NCI-H2081 treated with DMSO at 0.1 percent for 48 hours (cell line): ENCODE measurements around the gene C19orf18.

Experiments used
- DNase-seq: peaks from one replicate; lab custom pipeline; 2025; lab: John Stamatoyannopoulos, UW

C19orf18 gene

DNA sequence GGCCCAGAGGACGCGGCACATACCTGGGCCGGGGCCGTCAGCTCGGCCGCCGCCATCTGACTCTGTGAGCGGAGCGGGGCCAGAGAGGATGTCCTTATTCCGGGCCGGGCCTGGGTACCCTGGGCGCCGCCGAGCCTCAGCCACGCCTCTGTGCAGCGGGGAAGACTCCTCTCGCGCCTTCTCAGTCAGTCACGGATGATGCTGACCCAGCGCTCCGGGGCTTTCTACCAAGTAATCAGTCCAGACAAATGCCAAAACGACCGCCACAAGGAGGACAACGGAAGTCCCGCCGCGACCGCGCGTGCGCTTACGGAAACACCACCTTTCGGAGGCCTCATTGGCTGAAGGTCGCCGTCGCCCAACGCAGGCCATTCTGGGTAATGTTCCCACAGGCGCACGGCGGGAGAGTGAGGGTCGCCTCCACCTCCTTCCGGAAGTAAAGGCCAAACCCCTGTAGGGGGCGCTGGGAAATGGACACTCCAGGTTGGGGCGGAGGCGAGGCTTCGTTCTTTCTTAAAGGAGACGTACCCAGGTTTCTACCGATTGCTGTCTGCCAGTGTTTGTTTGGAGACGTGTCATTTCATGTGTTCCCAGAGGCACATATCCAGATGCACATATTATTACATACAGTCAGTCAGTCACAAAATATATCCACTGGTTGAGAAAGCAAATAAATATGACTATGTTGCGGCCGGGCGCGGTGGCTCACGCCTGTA lies 26.8 kb downstream of the C19orf18 start, which contains the start of gene ZNF256:
Gene ZNF256 (minus strand): TSS at position 288 of the 716 bp plus-strand sequence. CDS start 232 bp downstream, at position 56.
- peak; percentile 87 for DNase-seq

DNA sequence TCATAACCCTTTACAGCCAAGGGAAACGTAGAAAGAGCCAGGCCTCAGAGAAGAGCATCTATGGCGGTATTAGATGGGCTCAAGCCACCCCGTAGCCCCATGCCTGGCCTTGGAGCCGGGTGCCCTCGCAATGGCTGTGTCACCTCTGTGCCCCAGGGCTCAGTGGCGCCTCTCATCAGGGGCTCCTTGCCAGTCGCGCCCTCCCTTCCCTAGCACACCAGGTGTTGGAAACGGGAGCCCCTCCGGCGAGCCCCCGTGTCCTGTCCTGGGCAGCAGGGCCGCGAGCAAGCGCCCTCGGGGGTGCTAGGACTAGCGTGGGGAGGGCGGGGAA lies 27.3 kb downstream of the C19orf18 start:
- no peak for DNase-seq

- DNase-seq: no peak
Measured at GRCh38 chr19:57946316-57946715, 28.0 kb downstream of the C19orf18 start.

DNA sequence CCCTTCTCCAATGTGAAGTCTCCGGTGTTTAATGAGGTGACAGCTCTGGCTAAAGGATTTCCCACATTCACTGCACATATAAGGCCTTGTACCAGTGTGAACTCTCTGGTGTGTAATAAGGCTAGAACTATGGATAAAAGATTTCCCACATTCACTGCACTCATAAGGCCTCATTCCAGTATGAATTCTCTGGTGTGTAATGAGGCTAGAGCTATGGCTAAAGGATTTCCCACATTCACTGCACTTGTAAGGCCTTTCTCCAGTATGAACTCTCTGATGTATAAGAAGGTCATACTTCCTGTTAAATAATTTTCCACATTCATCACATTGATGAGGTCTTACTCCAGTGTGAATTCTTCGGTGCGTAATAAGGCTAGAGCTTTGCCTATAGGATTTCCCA lies 32.7 kb downstream of the C19orf18 start:
- DNase-seq: no peak

- DNase-seq: no peak
Measured at GRCh38 chr19:57935731-57936130, 38.6 kb downstream of the C19orf18 start.

GRCh38 chr19:57934820-57935665 lies 39.3 kb downstream of the C19orf18 start, which contains the start of gene ZNF418:
ZNF418 (minus strand) TSS chr19:57935402; CDS start chr19:57933822, 1,580 bp downstream.
- DNase-seq: no peak

DNA sequence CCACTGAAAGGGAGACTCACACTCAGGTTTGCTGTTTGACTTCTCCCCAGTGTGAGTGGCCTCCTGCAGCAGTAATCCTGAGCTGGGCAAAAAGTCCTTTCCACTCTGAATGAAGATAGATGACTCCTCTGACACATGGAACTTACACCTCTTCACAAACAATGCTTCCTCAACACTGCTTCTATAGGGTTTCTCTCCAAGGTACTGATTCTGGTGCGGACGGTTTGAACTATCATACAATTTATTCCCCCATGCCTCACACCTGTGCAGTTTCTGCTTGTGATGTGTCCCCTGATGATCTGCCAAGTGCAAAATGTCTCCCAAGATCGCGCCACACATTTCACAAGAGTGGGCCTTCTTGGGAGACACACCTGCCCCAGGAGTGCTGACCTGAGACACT lies 46.7 kb downstream of the C19orf18 start:
- DNase-seq: no peak

- DNase-seq: peak; percentile 90
Measured at GRCh38 chr19:57916168-57916995, 58.0 kb downstream of the C19orf18 start, which contains the start of gene ZNF417. ZNF417 (minus strand) TSS chr19:57916592; CDS start chr19:57916411, 181 bp downstream.

DNA sequence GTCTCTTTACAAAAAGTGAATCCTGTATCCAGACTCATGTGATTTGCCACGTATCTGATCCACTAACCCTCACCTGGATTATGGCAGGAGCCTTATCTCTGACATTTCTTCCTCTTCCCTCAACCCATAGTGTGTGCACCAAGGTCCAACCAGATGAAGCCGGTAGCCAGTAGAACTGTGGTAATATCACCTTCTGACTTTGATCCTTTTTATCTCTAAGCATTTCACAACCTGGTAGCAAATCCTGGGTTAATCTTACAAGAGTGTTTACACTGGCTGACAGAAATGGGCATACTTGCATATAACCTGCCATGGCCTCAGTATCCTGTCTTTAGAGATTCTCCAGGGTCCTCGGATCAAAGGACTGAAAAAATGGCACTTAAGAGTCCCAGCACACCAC lies 59.8 kb downstream of the C19orf18 start:
- no peak for DNase-seq
